WTC11 (cell line): Measurements from ENCODE around the gene SHQ1.
"Not testable (repeated sequence)": the region's sequence is repeated elsewhere in the genome, so short reads cannot be mapped to it uniquely, and the experiment has no call there.

Experiments used
- ARID4B ChIP-seq: sonication (generic); formaldehyde crosslinking; IDR thresholded peaks from 2 replicates; pipeline ENCODE4 v1.8.0; 2023; ENCODE audit warnings: missing genetic modification reagents, mild to moderate bottlenecking, borderline replicate concordance
- CREM ChIP-seq: sonication (generic); formaldehyde crosslinking; IDR thresholded peaks from 2 replicates; pipeline ENCODE4 v1.8.1; 2022; ENCODE audit warnings: mild to moderate bottlenecking, missing genetic modification reagents, moderate library complexity
- CTCF ChIP-seq: fragments of 200-600 bp; IDR thresholded peaks from 2 replicates; pipeline ENCODE4 v1.8.0; 2022; ENCODE audit warnings: antibody characterized with exemption
- IRF2 ChIP-seq: sonication (generic); formaldehyde crosslinking; IDR thresholded peaks from 2 replicates; pipeline ENCODE4 v1.8.0; 2022; ENCODE audit warnings: low read depth, missing genetic modification reagents, borderline replicate concordance
- NFE2L1 ChIP-seq: sonication (generic); formaldehyde crosslinking; IDR thresholded peaks from 2 replicates; pipeline ENCODE4 v1.8.1; 2023; ENCODE audit warnings: missing genetic modification reagents
- NR3C1 ChIP-seq: sonication (generic); formaldehyde crosslinking; conservative IDR thresholded peaks from 2 replicates; pipeline ENCODE4 v1.8.1; 2023; ENCODE audit warnings: low read depth, mild to moderate bottlenecking, missing genetic modification reagents
- TF ChIP-seq, protein P1 (sequence below): sonication (generic); formaldehyde crosslinking; IDR thresholded peaks from 2 replicates; pipeline ENCODE4 v1.8.0; 2022; ENCODE audit warnings: mild to moderate bottlenecking, missing genetic modification reagents

GRCh38 chr3:72714135-72714534 is 134.1 kb downstream of the SHQ1 start:
- not testable (repeated sequence) for TF ChIP-seq CTCF; ARID4B (CRISPR knock-in tag); NFE2L1 (CRISPR knock-in tag); IRF2; CREM; NR3C1 (CRISPR knock-in tag)
- TF ChIP-seq, protein P1, sequence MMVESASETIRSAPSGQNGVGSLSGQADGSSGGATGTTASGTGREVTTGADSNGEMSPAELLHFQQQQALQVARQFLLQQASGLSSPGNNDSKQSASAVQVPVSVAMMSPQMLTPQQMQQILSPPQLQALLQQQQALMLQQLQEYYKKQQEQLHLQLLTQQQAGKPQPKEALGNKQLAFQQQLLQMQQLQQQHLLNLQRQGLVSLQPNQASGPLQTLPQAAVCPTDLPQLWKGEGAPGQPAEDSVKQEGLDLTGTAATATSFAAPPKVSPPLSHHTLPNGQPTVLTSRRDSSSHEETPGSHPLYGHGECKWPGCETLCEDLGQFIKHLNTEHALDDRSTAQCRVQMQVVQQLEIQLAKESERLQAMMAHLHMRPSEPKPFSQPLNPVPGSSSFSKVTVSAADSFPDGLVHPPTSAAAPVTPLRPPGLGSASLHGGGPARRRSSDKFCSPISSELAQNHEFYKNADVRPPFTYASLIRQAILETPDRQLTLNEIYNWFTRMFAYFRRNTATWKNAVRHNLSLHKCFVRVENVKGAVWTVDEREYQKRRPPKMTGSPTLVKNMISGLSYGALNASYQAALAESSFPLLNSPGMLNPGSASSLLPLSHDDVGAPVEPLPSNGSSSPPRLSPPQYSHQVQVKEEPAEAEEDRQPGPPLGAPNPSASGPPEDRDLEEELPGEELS, result not testable (repeated sequence)
